ENCODE data around the gene DSPP.

DSPP gene

GRCh38 chr4:87620491-87620890 is 12.2 kb downstream of the DSPP start:
- H3K4me3 ChIP-seq (ENCODE audit: low read length): no peak overlapping the region
- no peak for DNase-seq (ENCODE audit: low read depth, low spot score)

- no peak overlapping the region for H3K4me3 ChIP-seq (ENCODE audit: low read length)
- DNase-seq (ENCODE audit: low read depth, low spot score): no peak
Observed at GRCh38 chr4:87622303-87622702, 14.0 kb downstream of the DSPP start.

- DNase-seq (ENCODE audit: low read depth, low spot score): no peak
- no peak overlapping the region for H3K4me3 ChIP-seq (ENCODE audit: low read length)
Observed at GRCh38 chr4:87624698-87625097, 16.4 kb downstream of the DSPP start.

GRCh38 chr4:87631668-87632067 is 23.3 kb downstream of the DSPP start:
- H3K4me3 ChIP-seq (ENCODE audit: low read length): no peak overlapping the region
- no peak for DNase-seq (ENCODE audit: low read depth, low spot score)

GRCh38 chr4:87632469-87632868 is 24.1 kb downstream of the DSPP start:
- no peak for DNase-seq (ENCODE audit: low read depth, low spot score)
- no peak overlapping the region for H3K4me3 ChIP-seq (ENCODE audit: low read length)

GRCh38 chr4:87633243-87633642 is 24.9 kb downstream of the DSPP start:
- H3K4me3 ChIP-seq (ENCODE audit: low read length): no peak overlapping the region
- DNase-seq (ENCODE audit: low read depth, low spot score): no peak

GRCh38 chr4:87644286-87644685 is 36.0 kb downstream of the DSPP start:
- no peak overlapping the region for H3K4me3 ChIP-seq (ENCODE audit: low read length)
- DNase-seq (ENCODE audit: low read depth, low spot score): no peak

GRCh38 chr4:87649980-87650379 is 41.7 kb downstream of the DSPP start, which contains the start of gene DMP1:
Gene DMP1, plus strand, starts transcription at chr4:87650280. Its CDS starts 6,213 bp downstream, at chr4:87656493.
- no peak for DNase-seq (ENCODE audit: low read depth, low spot score)
- H3K4me3 ChIP-seq (ENCODE audit: low read length): no peak within 1 kb of the TSS

- DNase-seq (ENCODE audit: low read depth, low spot score): no peak
- no peak overlapping the region for H3K4me3 ChIP-seq (ENCODE audit: low read length)
Observed at GRCh38 chr4:87650938-87651337, 42.6 kb downstream of the DSPP start.

- DNase-seq (ENCODE audit: low read depth, low spot score): no peak
Observed at GRCh38 chr4:87651941-87652340, 43.6 kb downstream of the DSPP start.

GRCh38 chr4:87654487-87655044 is 46.2 kb downstream of the DSPP start:
- no peak for DNase-seq (ENCODE audit: low read depth, low spot score)
- H3K4me3 ChIP-seq (ENCODE audit: low read length): no peak overlapping the region

More at GRCh38 chr4:87651941-87652340, 43.6 kb downstream of the DSPP start:
- H3K4me3 ChIP-seq (ENCODE audit: low read length): no peak overlapping the region

- DNase-seq (ENCODE audit: low read depth, low spot score): no peak
- H3K4me3 ChIP-seq (ENCODE audit: low read length): no peak overlapping the region
Observed at GRCh38 chr4:87657525-87657924, 49.2 kb downstream of the DSPP start.

- no peak overlapping the region for H3K4me3 ChIP-seq (ENCODE audit: low read length)
- DNase-seq (ENCODE audit: low read depth, low spot score): no peak
Observed at GRCh38 chr4:87659247-87659931, 51.1 kb downstream of the DSPP start.

- H3K4me3 ChIP-seq (ENCODE audit: low read length): no peak overlapping the region
- DNase-seq (ENCODE audit: low read depth, low spot score): no peak
Observed at GRCh38 chr4:87662871-87663270, 54.5 kb downstream of the DSPP start.

Measured in Jurkat, Clone E6-1 (cell line).